ENCODE measurements around the gene SVOPL.
A peak's percentile ranks its signal among the peaks of the same experiment; 100 is the strongest.
"Not testable (repeated sequence)": the region's sequence is repeated elsewhere in the genome, so short reads cannot be mapped to it uniquely, and the experiment has no call there.

Gene SVOPL, protein sequence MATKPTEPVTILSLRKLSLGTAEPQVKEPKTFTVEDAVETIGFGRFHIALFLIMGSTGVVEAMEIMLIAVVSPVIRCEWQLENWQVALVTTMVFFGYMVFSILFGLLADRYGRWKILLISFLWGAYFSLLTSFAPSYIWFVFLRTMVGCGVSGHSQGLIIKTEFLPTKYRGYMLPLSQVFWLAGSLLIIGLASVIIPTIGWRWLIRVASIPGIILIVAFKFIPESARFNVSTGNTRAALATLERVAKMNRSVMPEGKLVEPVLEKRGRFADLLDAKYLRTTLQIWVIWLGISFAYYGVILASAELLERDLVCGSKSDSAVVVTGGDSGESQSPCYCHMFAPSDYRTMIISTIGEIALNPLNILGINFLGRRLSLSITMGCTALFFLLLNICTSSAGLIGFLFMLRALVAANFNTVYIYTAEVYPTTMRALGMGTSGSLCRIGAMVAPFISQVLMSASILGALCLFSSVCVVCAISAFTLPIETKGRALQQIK

DNA sequence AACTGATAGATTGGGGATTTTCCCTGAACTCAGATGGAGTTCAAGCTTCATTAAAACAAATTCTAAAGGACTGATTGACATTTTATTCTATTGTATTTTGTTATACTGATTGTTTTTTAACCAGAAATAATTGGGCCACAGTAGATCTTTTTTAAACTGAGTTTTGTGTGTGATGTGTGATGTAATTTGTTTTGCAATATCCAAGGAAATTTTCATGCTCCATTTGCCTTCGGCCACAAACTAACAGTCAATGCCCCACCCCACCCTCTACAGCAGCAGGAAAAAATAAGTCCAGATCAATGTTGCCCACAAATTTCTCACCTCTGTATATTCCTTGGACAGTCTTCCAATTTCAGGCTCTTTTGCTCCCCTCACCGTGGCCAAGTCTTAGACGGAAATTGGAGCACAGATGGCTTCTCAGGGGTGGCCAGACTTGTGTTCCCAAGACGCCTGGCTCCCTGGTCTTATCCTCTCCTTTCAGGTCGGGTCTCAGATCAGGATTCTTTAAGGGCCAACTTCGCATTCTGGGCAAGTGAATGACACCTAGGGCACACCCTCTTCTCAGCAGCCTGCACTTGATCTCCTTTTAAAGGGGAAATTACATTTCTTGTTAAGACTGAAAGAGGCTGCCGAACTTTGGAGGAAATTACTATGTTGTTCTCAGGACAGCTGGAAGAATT is at the start of gene SVOPL:
SVOPL (minus strand) TSS at position 506 of the 680 bp plus-strand sequence. CDS start 22,317 bp downstream, outside the sequence.
- DNase-seq (ENCODE audit: low read depth in 2 of 2), result no peak

DNA sequence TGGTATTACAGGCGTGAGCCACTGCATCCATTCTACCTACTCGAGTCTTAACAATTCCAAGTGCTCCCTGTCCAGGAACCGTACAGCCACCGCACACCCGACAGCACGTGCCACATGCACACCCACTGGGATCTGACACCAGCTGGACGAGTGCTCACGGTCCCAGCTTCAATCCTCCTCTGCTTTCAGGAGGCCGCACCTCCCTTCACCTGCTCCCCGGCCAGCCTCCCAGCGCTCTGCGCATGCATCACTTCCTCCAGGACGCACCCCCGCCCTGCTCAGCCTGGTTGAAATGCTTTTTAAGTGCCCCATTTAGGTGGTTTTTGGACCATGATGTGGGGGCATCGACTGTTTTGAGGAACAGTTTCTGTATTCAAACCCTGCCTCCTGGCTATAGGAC is 49.3 kb upstream of the SVOPL start:
- no peak for DNase-seq (ENCODE audit: low read depth in 2 of 2)

DNA sequence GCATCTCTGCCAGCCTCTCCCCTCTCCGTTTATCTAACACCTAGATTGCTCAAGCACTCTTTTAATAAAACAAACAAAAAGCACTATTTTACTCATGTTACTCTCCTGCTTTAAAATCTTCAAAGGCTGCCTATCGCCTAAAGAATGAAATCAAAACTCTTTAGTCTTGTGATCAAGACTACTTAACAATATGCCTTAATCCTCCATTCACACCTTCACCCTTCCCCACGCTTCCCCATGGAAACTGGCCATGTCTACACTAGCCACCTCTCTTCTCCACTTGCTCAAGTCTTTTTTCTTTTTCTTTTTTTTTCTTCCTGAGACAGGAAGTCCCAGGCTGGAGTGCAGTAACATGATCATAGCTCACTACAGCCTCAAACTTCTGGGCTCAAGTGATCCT is 48.8 kb upstream of the SVOPL start:
- DNase-seq (ENCODE audit: low read depth in 2 of 2), result no peak

DNA sequence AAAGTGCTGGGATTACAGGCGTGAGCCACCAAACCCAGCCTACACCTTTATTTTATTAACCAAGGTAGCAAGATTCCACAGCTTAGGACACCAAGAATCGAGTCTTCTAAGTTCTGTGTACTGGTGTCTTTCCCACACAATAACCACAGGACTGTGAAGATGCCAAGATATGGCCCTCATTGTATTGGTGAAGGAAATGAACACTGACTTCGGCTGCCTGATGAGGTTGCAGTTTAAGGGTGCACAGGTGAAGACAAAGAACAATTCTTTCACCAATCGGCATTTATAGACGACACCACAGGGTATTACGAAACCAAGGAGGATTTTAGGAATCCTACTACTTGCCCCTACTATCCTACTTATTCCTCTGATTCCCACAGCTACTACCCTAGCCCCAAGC is 47.5 kb upstream of the SVOPL start:
- DNase-seq (ENCODE audit: low read depth in 2 of 2), result no peak

DNA sequence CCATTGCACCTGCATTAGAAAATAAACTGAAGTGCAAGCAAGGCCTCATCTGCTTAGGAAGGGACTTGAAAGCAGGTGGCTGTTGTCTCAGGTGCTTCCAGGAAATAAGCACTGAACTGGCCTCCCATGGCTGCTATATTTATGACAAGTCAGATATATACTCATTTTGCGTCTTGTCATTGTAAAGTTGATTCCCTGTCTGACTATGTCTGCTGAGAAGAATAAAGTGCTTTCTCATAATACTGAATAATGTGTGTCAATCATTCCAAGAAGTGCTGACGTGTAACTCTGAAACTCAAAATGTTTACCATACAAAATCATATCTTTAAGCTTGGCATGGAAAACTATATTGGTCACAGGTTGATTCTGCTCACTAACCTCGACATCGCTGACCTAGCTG is 44.9 kb upstream of the SVOPL start:
- no peak for DNase-seq (ENCODE audit: low read depth in 2 of 2)

DNA sequence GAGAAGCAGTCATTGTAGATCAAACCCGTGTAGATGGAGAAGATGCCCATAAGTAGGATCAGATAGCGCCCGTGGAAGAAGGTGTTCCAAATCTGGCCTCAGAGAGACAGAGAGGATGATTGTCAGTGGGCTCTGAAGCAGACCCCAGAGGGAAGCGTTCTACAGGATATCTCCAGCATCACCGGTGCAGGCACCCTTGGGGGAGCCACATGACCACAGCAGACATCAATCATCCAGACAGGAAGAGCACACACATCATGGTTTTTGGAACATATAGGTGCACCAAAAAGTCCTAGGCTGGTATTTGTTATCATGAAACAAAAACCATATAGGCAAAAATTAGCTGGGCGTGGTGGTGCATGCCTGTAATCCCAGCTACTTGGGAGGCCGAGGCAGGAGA is 44.0 kb upstream of the SVOPL start:
- no peak for DNase-seq (ENCODE audit: low read depth in 2 of 2)

DNA sequence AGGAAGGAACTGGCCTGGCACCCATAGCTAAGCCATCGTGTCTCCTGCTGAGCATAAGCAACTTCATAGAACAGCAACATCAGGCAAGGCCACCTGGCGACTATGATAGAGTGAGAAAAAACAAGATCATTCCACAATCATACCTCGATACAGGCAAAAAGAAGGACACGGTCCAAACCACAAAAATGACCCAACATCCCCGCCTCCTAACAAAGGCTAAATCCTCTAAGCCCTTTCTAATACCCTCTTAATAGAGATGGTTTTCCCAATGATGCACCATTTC is 40.2 kb upstream of the SVOPL start:
- DNase-seq (ENCODE audit: low read depth in 2 of 2), result no peak

DNA sequence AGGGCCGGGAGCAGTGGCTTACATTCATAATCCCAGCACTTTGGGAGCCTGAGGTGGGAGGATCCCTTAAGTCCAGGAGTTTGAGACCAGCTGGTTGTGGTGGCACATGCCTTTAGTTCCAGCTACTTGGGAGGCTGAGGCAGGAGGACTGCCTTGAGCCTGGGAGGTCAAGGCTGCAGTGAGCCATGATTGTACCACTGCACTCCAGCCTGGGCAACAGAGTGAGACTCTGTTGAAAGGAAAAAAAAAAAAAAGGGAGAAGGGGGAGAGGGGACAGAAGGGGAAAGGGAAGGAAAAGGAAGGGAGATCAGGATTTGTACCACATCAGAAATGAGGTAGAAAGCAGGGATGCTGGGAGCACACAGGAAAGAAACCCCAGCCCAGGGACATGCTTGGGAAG is 38.7 kb upstream of the SVOPL start:
- DNase-seq (ENCODE audit: low read depth in 2 of 2), result no peak

DNA sequence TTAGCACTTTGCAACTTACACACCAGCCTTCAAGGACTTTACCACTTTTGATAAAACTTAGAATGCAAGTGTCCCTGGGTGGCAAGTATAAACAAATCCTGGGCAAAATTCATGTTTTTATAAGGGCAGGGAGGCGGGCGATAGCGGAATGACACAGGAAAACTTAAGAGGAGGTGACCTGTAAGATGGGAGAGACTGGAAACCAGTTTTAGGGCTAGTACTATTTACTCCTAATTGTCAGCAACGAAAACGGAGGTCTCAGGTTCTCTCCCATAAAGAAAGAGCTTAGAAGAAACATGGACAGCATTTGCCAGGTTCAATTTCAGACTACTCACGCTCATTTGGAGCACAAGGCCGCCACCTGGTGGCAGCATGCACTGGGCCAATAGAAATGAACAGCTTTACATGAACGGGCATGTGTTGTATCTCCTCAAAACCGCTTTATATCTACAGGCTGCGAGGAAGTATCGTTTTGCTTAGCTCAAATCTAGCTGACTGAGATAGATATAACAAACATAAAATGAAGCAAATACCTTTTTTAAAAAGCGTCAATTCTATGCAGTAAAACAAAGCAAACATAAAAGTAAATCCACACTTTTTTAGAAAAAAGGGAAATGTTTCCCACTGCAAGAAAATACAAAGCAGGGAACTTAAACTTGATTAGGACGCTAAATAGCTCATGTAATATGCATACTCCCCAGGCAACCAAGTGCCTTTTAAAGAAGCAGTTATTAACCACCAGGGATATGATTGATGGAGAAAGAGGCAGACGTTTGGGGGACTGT is 37.6 kb upstream of the SVOPL start:
- DNase-seq (ENCODE audit: low read depth in 2 of 2), result peak; percentile 60 to 68

DNA sequence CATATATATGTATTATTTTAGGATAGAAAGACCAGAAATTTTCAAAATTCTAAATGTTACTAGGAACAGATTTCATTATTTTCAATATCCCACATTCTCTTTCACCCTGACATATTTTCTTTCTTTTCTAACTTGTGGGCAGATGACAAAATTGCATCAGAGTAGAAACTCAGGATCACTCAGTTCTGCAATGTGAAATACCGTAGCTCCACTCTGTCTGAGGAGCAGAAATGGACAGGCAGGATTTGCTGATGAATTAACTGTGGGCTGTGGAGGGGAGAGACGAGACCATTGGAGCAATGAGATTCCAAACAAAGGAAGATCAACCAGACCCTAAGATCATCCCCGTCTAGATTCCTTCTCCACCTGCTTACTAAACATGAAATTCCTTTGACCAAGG is 37.0 kb upstream of the SVOPL start:
- no peak for DNase-seq (ENCODE audit: low read depth in 2 of 2)

DNA sequence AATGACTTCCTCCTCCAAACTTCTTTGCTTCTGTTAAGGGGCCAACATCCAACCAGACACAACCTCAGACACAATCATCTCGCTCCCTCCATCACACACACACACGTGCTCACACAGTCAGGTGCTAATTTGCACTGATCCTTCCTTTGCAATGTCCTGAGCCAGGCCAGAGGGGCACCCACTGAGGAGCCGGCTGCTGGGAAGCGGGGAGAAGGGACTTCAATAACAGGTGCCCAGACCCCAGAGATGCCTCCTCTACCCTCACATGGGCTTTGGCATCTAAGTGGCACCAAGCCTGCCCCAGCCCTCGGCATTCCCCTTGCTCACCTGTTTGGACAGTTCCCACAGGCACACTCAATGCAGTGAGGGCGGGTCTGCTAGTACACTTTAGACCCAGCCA is 34.2 kb upstream of the SVOPL start:
- DNase-seq (ENCODE audit: low read depth in 2 of 2), result no peak

DNA sequence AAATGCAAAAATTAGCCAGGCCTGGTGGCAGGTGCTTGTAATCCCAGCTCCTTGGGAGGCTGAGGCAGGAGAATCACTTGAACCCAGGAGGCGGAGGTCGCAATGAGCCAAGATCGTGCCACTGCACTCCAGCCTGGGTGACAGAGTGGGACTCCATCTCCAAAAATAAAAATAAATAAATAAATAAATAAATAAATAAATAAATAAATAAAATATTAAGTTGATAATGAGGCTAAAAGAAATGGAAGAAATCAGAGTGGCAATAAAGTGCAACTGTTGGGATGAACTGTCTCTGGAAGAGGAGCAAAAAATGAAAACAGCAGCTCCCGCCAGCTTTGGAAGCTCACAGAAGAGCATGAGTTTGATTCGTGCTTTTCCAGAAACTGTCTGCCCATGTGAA is 30.6 kb upstream of the SVOPL start:
- not testable (repeated sequence) for DNase-seq (ENCODE audit: low read depth in 2 of 2)

DNA sequence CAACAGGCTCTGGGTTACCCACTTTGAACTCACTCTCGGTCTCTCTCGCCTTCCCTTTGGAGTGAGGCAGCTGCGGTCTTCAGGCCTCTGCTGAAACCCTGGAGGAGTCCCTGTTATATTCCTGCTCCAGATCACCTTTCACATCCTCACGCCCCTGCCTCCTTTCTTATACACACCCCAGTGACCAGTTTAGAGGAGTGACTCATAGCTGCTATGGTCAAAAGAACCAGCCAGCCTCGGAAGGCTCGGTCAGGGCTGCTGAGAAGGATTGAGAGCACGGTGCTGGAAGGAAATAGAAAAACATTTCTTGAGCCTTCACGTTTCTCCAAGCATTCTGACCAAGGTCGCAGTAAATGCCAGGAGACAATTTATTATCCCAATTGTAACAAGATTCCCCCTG is 28.3 kb upstream of the SVOPL start:
- no peak for DNase-seq (ENCODE audit: low read depth in 2 of 2)

DNA sequence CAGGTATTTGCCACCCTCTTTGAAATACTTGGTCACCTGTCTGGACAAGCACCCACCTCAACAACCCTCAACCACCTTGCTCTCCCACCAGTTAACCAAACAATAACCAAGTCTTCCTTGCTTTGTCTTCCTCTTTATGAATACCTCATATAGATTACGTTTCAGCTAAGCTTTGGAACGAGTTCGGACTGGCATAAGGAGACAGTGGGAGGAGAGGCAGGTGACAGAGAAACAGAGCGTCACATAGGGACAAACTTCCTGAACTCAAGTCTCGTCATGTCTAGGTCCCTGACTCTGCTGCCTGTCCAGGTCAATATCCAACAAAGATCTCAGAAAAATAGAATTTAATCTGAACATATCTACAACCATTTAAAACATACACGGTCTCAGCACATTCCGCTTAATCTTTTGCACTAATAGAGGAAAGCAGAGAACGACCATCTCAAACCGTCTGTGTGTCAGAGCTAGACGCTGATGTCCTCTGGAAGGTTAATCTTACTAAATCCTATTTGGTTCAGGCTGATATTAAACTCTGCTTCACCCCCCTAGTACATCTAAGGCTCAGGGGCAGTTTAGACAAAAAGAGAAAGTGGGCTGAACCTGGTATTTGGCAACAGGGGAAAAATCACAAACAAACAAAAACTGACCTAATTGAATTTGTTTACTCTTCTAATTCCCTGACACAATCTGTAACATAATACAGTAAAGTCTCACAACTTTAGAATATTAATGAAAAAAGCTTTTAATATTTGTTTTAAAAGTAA is 26.4 kb upstream of the SVOPL start:
- no peak for DNase-seq (ENCODE audit: low read depth in 2 of 2)

DNA sequence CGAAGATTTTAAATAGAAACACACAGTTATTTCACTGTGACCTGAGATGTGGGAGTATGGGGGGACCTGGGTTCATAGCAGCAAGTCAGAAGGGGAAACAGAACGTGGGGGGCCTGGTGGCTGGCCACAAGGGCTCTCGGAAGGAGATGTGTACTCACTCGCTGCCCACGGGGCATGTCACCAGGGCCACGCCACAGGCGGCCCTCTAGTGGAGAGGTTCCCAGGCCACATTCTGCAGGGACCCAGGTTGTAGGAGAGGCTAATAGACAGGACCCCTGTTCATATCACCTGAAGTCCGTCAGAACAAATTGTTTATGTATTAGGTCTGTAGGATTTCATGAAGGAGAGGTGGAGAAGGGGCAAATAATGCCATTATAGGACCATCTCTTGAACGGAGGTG is 25.1 kb upstream of the SVOPL start:
- no peak for DNase-seq (ENCODE audit: low read depth in 2 of 2)

DNA sequence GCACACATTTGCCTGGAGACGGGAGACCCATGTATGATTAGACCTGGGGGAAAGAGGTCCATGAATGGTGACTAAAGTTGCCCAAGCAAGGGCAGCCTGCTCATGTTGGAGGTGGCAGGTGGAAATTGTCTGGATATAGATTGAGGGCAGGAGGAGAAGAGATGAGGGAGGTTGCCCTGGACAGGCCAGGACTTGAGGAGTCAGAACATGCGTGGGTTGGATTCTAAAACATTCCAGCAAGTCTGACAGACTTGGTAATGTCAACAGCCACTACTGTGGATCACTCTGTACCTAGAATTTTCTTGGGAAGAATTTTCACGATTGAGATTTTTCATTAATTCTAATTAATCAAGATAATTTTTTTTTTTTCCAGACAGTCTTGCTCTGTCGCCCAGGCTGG is 19.1 kb upstream of the SVOPL start:
- no peak for DNase-seq (ENCODE audit: low read depth in 2 of 2)

DNA sequence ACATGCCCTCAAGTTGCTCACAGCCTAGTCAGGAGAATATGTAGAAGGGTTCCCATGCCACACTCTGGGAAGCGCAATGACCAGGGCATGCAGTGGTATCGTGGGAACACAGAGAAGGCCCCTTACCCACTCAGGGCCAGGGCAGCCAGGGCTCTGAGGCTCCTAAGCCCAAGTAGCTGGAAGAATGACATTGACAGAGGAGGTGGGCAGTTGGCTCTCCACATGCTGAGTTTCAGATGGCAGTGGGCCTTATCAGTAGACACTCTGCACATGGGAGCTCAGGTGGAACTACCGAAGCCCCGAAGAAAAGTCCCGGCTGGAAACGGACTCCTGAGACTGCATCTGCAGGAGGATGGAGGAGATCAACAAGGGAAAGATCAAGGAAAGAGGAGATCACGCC is 15.7 kb upstream of the SVOPL start:
- no peak for DNase-seq (ENCODE audit: low read depth in 2 of 2)

DNA sequence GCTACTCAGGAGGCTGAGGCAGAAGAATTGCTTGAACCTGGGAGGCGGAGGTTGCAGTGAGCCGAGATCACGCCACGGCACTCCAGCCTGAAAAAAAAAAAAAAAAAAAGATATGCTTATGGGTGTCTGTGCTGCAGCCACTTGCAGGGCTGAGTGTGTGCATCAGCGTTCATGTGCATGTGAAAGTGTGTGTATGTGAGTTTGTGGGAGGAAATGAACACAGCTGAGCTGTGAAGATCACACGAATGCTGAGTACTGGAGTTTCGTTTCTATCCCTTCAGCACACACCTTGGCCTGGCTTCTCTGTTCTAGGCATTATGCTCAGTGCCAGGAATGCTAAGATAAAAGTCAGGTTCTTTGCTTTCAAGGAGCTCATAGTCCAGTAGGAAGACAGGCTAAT is 12.0 kb upstream of the SVOPL start:
- DNase-seq (ENCODE audit: low read depth in 2 of 2), result no peak

DNA sequence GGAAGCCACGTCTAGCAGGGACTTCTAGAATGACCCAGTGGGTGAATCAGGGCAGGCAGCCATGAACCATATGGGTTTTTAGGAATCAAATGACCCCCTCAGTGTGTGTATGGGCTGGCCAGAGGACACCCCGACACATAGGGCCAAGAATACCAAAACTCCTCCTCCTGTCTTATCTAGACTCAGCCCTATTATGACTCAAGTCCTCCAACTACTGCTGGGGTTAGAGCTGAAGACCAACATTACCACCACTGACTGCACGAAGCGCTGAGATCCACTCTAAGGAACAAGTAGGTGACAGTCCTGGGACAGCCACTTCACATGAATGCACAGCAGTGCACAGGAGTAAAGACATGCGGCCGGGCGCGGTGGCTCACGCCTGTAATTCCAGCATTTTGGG is 11.5 kb upstream of the SVOPL start:
- DNase-seq (ENCODE audit: low read depth in 2 of 2), result no peak

DNA sequence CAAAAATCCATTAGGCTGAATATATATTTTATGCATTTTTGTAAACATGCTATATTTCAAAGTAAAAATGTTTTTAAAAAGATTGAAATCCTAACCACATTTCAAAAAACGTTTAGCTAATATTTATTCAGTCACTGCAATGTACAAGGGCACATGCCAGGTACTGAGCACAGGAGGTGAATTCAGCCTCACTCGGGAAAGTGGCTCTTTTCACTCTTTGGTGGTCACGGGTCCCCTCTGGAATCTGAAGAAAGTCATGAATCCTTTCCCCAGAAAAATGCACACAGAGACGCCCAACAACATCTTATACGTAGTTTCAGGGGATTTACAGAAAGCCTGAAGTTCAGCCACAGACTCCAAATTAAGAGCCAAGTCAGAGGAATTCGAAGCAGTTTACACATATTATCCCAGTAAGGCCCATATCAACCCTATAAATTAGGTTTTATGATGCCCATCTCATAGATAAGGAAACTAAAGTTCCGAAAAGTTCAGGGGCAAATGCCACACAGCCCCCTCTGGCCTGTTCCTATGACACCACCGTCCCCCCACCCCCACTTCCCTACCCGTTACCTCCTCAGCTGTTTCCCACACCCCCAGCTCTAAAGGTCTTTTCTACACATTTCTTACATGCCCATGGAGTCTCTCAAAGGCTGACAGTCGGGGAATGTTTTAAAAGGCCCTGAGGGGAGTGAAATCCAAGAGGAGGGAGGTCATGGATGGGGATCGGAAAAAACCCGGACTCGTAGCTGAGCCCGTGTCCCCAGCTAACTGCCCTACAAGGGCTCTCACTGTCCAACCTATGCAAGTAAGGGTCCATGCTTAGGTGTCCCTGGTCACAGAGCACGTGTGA is 9.6 kb upstream of the SVOPL start:
- DNase-seq (ENCODE audit: low read depth in 2 of 2), result no peak

DNA sequence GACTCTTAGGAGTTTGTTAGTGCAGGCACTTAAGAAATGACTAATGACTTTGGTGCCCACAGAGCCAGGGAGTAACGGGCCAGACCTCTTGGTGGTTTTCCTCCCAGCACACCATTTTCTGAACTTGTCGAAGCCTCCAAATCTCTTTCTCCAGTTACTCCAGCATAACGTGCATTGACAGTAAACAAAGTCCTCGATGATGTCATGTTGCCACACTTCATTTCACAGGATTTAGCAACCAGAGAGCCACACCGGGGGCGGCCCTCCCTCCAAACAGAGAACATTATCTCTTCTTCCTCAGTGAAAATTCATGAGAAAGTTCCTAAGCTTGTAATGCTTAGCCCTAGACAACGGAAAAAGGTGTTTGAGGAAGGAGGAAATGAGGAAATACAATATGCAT is 4.0 kb upstream of the SVOPL start:
- no peak for DNase-seq (ENCODE audit: low read depth in 2 of 2)
